Mucosa of descending colon (tissue), 3 donors: ENCODE data around the gene CORIN. TPM values are rescaled to one million over a fixed set of nuclear protein-coding genes. Genes with fewer than 3 reads are reported as not detected.

Source experiments
- ATAC-seq: fragments of 200-7000 bp; cut with Tn5 transposase; one replicate; pipeline ENCODE4 v1.9.1; 2020; ENCODE audit warnings: mild to moderate bottlenecking, moderate library complexity
- DNase-seq, 3 donors: peaks; one replicate each; pipeline ENCODE4 v3.0.0-alpha.2; 2020
- H3K36me3 ChIP-seq: fragments of 200-600 bp; one replicate; pipeline ENCODE4 v1.8.0; 2021; ENCODE audit warnings: low read depth, mild to moderate bottlenecking
- H3K4me1 ChIP-seq: fragments of 200-600 bp; one replicate; pipeline ENCODE4 v1.8.0; 2021; ENCODE audit warnings: low read depth, mild to moderate bottlenecking
- H3K4me3 ChIP-seq: fragments of 200-600 bp; one replicate; pipeline ENCODE4 v1.8.0; 2021; ENCODE audit warnings: mild to moderate bottlenecking
- H3K9me3 ChIP-seq: fragments of 200-600 bp; one replicate; pipeline ENCODE4 v1.8.0; 2021; ENCODE audit warnings: mild to moderate bottlenecking
- intact Hi-C, 2 donors: fragments of 100-400 bp; cut with DNase I in 1 of 2; cut with micrococcal nuclease in 1 of 2; formaldehyde crosslinking; loops; one replicate each; pipeline versions ENCODE4 v1.11.0 to v1.11.1; 2022; cut with DNase I, micrococcal nuclease
- total RNA-seq, 3 donors: library from RNA; stranded (reverse); fragmentation: NEBNext Ultra II Directional in 2 of 3; extraction: Animal tissue kit (Norgen Biotek cat#: 25700) in 2 of 3; gene quantifications; one replicate each; pipeline versions ENCODE4 v1.2.1 to v1.2.4, GENCODE V29; 2021 to 2023
- TF ChIP-seq, protein P1 (sequence below): fragments of 200-600 bp; IDR thresholded peaks from one replicate; pipeline ENCODE4 v1.8.0; 2022; ENCODE audit warnings: antibody characterized with exemption, mild to moderate bottlenecking
- donor health status: DM: no; HTN: no; CAD: no; lungs with moderate emphysema.
- donor health status: DM: no; HTN: no; CAD: no.
- donor health status: DM: no; HTN: yes; CAD: no.

Gene CORIN
- total RNA-seq, 3 donors from 2014 or later, result 0.41 to 0.52 (median 0.47) TPM

DNA sequence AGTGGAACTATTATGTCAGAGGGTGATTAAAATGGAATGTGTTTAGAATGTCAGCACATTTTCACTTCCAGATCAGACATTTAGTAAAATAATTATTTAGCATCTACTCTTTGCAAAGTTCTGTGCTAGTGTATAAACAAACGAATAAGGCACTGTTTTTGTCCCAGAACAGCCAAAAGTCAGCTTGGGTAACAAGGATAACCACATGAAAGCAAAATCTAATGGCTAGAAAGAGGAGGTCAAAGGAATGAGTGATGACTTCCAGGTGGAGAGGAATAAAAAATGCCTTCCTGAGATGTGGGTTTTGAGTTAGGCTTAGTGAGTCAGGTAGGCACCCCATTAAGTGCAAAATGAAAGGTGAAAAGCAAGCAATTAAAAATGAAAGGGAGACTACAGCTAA lies 240.2 kb downstream of the CORIN start:
- DNase-seq (no peak), ATAC-seq (no peak)
- Histone ChIP-seq H3K9me3 (no peaks in the 10 kb centered on the region), H3K4me3 (no peak overlapping the region), H3K36me3 (no peaks in the 10 kb centered on the region), H3K4me1 (no peaks in the 10 kb centered on the region)
- TF ChIP-seq, protein P1, sequence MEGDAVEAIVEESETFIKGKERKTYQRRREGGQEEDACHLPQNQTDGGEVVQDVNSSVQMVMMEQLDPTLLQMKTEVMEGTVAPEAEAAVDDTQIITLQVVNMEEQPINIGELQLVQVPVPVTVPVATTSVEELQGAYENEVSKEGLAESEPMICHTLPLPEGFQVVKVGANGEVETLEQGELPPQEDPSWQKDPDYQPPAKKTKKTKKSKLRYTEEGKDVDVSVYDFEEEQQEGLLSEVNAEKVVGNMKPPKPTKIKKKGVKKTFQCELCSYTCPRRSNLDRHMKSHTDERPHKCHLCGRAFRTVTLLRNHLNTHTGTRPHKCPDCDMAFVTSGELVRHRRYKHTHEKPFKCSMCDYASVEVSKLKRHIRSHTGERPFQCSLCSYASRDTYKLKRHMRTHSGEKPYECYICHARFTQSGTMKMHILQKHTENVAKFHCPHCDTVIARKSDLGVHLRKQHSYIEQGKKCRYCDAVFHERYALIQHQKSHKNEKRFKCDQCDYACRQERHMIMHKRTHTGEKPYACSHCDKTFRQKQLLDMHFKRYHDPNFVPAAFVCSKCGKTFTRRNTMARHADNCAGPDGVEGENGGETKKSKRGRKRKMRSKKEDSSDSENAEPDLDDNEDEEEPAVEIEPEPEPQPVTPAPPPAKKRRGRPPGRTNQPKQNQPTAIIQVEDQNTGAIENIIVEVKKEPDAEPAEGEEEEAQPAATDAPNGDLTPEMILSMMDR, result no peak
- intact Hi-C loops, result no loop called here

DNA sequence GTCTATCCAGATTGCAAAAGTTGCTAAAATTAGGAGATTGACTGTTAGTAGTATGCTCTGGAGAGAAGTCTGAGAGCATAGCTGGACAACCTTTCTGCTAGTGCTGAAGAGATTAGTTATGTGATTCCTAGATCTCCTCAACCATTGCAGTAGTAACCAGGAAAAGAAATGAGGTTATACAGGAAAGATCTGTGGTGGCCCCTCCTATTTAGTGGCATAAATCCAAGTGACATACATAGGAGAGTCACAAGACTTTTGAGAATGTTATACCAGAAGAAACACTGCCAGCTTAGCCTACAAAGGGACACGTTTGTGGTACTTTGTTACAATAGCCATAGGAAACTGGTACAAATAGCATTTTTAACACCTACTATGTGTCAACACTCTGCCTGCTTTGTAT lies 247.5 kb downstream of the CORIN start:
- no peak overlapping the region for H3K4me3 ChIP-seq
- TF ChIP-seq, protein P1, result no peak
- no peak for DNase-seq
- ATAC-seq, result no peak
- intact Hi-C loops, result no loop called here
- H3K9me3 ChIP-seq, result peaks cover 6% of the 10 kb centered on the region
- no peaks in the 10 kb centered on the region for H3K4me1 ChIP-seq
- no peaks in the 10 kb centered on the region for H3K36me3 ChIP-seq

DNA sequence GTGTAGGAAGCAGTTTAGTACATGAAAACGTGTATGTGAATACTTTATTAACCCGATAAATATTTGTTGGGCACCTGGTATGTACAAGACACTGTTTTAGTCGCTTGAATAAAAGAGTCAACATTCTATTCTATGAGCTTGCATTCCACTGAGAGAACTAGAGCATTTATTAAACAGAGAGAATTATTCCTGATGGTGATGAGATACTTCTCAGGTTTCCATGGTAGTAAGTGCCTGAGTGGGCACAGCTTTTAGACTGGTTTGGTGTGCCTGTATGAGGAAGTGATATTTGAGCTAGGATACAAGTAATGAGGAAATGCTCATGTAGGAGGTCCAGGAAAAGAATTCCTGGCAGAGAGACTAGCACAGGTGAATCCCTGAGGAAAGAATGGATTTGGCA lies 258.6 kb downstream of the CORIN start:
- ATAC-seq (no peak), DNase-seq (no peak)
- no peak overlapping the region for H3K4me3 ChIP-seq
- intact Hi-C loops, result no loop called here
- H3K4me1 ChIP-seq, result no peaks in the 10 kb centered on the region
- TF ChIP-seq, protein P1, result no peak
- H3K36me3 ChIP-seq, result no peaks in the 10 kb centered on the region
- H3K9me3 ChIP-seq, result no peaks in the 10 kb centered on the region

DNA sequence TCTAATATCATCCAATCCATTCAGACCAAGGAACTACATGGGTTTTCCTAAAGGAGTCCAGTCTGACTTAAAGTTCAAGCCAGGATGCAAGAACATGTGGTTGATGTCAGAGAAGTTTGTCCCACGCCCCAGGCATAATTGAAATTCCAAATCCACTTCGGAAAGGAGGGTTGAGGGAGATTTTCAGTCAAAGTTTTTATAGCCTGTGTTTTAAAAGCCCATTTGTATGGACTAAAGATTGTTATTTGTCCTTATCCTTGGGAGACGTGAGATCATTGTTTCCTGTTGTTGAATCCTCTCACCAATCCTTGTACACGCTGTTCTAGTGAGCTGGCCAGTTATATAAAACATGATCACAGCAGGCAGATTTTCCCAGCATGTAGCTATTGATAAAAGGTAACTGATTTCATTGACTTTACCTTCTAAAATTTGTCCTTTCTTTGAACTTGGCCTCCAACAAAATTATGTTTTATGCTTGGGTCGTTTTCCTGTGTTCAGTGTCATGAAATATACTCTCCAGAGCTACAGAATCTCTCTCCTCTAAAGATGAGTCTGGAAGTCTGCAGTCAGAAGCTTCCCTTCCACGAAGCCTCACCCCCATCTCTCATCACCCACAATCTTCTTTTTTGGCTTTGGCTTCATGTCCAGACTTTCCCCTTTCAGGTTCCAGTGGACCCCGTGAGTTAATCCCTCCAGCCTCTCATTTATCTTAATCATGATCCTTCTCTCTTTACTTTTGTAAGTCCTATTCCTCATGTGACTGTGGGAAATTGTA lies 259.9 kb downstream of the CORIN start:
- intact Hi-C loops, result no loop called here
- no peak for ATAC-seq
- Histone ChIP-seq H3K36me3 (no peaks in the 10 kb centered on the region), H3K4me1 (no peaks in the 10 kb centered on the region), H3K9me3 (no peaks in the 10 kb centered on the region), H3K4me3 (no peak overlapping the region)
- no peak for DNase-seq
- TF ChIP-seq, protein P1, result no peak

DNA sequence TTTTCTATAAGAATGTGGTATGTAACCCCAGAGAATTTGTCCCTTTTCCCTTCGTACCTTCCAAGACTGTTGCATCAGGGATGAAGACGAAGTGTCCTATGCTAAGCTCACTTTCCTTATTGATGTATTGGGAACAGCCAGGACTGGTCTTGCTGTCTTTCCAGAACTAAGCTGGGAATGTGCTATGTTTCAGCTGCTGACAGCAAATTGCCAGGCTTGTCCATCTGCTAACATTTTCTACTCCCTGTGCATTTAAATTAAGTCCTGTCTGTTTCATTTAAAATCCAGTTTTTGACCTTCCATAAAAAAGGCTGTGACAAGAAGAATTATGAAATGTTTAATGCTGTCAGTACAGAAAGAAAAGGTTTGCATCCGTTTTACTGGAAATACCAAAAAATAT lies 264.9 kb downstream of the CORIN start:
- no peak for ATAC-seq
- H3K36me3 ChIP-seq, result no peaks in the 10 kb centered on the region
- DNase-seq, result no peak
- TF ChIP-seq, protein P1, result no peak
- no peaks in the 10 kb centered on the region for H3K4me1 ChIP-seq
- H3K4me3 ChIP-seq, result no peak overlapping the region
- H3K9me3 ChIP-seq, result no peaks in the 10 kb centered on the region
- intact Hi-C loops, result no loop called here
